K562 (cell line): ENCODE results near the gene ISYNA1. TPM values are rescaled to one million over a fixed set of nuclear protein-coding genes. Genes with fewer than 3 reads are reported as not detected.

Experiments
- AFF4 ChIP-seq: sonication (generic); formaldehyde crosslinking; IDR thresholded peaks from 2 replicates; pipeline ENCODE4 v1.8.0; 2023; ENCODE audit warnings: mild to moderate bottlenecking, missing genetic modification reagents
- ATF7 ChIP-seq: fragments of 450-650 bp; IDR thresholded peaks from 2 replicates; pipeline ENCODE4 v1.7.1; 2014; ENCODE audit warnings: mild to moderate bottlenecking, moderate library complexity
- BCOR ChIP-seq: fragments of 450-650 bp; IDR thresholded peaks from 2 replicates; pipeline ENCODE4 v1.6.1; 2016
- FOXA3 ChIP-seq, 2 experiments: fragments of 450-650 bp in 1 of 2; sonication (generic) in 1 of 2; formaldehyde crosslinking; IDR thresholded peaks in 1 of 2; conservative IDR thresholded peaks in 1 of 2; 2 replicates each; pipeline versions ENCODE4 v1.4.0 to v1.8.0; 2020 to 2022; ENCODE audit warnings: mild to moderate bottlenecking in 2 of 2, missing genetic modification reagents in 1 of 2
- KAT7 ChIP-seq: sonication (generic); formaldehyde crosslinking; IDR thresholded peaks from 2 replicates; pipeline ENCODE4 v1.8.0; 2022; ENCODE audit warnings: missing genetic modification reagents, mild to moderate bottlenecking, borderline replicate concordance
- RBBP5 ChIP-seq: fragments of 200-600 bp; sonication (generic); IDR thresholded peaks from 2 replicates; pipeline ENCODE4 v1.6.1; 2012; ENCODE audit warnings: borderline replicate concordance, mild to moderate bottlenecking, low read length, control low read depth, inconsistent platforms; ENCODE audit not compliant: insufficient read depth, poor library complexity, severe bottlenecking
- RBM15 ChIP-seq: fragments of 200-400 bp; formaldehyde crosslinking; IDR thresholded peaks from 2 replicates; pipeline ENCODE4 v1.6.1; 2018; ENCODE audit warnings: mild to moderate bottlenecking, low read length, moderate library complexity; ENCODE audit not compliant: insufficient read depth
- RBM25 ChIP-seq: fragments of 200-400 bp; formaldehyde crosslinking; IDR thresholded peaks from 2 replicates; pipeline ENCODE4 v1.6.1; 2018; ENCODE audit warnings: low read length, low read depth, moderate library complexity; ENCODE audit not compliant: severe bottlenecking
- SMAD4 ChIP-seq: fragments of 250-450 bp; sonication (Bioruptor Pico); conservative IDR thresholded peaks from 2 replicates; pipeline ENCODE4 v1.8.0; 2021; ENCODE audit warnings: inconsistent platforms, mild to moderate bottlenecking, moderate library complexity
- SP1 ChIP-seq: sonication (generic); formaldehyde crosslinking; IDR thresholded peaks from 2 replicates; pipeline ENCODE4 v1.8.1; 2022; ENCODE audit warnings: mild to moderate bottlenecking, missing genetic modification reagents
- VEZF1 ChIP-seq: fragments of 200-800 bp; sonication (Bioruptor generic); IDR thresholded peaks from 2 replicates; pipeline ENCODE4 v1.6.1; 2017; ENCODE audit warnings: missing genetic modification characterization, missing compliant biosample characterization
- ZFPM2 ChIP-seq: fragments of 250-450 bp; sonication (Bioruptor Pico); IDR thresholded peaks from 2 replicates; pipeline ENCODE4 v1.5.1; 2022; ENCODE audit warnings: mild to moderate bottlenecking
- polyA plus RNA-seq, 8 experiments: library from polyadenylated mRNA; depleted of rRNA in 4 of 8; stranded (reverse) in 5 of 8; unstranded in 3 of 8; fragments of >200 nt; fragmentation: Nextera tagmentation in 2 of 8; fragmentation: Illumina TruSeq in 1 of 8; extraction: Ambion mirVana in 2 of 8; extraction: Trizol in 1 of 8; gene quantifications; 2 replicates each; pipeline versions ENCODE4 v1.2.1 to v1.2.3, GENCODE V29; 2011 to 2014; ENCODE audit warnings: inconsistent platforms in 1 of 8, missing spikeins in 1 of 8
- total RNA-seq, 7 experiments: library from RNA; depleted of rRNA in 6 of 7; stranded (reverse); fragments of >200 nt in 6 of 7; fragmentation: Illumina TruSeq in 2 of 7; extraction: Trizol in 2 of 7; gene quantifications; 2 replicates each; pipeline versions ENCODE4 v1.2.1 to v1.2.3, GENCODE V29; 2011 to 2021; ENCODE audit warnings: low replicate concordance in 1 of 7

The ISYNA1 gene
- total and polyA plus RNA-seq, 9 of the 15 experiments (the other 6 are each of a cell fraction or from before 2014, with no cell fraction given): 21.8 to 460 (median 93.2) TPM

DNA sequence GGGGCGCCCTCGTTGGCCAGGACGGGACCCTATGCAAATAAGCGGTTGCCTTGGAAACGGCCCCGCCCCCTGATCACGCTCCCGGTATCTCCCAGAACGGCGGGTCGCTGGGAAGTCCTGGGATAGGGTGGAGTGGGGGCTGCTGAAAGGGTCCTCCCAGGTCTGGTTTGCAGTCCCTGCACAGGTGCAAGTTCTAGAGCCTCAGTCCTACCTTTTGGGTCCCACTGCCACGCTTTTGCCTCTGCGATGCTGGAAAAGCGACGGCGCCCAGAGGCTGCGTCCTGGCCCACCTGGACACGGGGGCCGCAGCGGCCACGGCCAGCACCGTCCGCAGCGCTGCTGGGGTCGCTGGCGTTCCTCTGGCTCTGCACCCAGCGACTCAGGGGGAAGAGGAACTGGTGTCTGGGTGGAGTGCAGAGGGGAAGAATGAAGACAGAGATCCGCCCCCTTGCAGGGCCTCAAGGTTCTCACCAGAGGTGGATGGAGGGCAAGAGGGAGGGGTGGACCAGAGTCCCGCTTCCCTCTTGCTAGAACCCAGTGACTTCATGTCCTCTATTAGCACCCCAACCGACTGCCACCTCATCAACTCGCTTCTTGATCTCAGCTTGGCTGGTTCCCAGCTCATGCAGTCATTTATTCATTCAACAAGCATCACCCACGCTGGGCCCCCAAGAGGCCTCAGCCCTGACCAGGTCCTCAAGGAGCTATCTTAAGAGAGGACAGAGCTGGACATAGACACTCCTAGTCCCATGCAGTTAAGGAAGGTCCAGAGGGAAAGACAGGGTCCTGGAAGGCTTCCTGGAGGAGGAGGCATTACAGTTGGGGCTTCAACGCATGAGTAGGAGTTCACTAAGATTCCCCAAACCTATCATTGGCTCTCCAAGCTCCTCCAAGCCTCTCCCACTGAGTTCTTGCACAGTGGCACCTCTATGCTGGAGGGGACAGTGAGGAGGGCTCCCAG is 40.4 kb downstream of the ISYNA1 start, which contains the start of gene LRRC25 (continued):
- TF ChIP-seq AFF4 (CRISPR knock-in tag) (no peak), ATF7 (0 out of 2 replicates have a peak, but pooled peaks have one; percentile 20), KAT7 (CRISPR knock-in tag) (no peak), ZFPM2 (CRISPR knock-in tag) (no peak), RBM25 (peak; percentile 81), FOXA3 (CRISPR knock-in tag; conservative IDR thresholded peaks at IDR 0.05 in 1 of 2, IDR thresholded peaks at IDR 0.05 in 1 of 2) (peak; percentile 40 to 85; a peak in 3 of 4 replicates), BCOR (peak; percentile 91), RBBP5 (peak; percentile 77), VEZF1 (CRISPR knock-in tag) (peak; percentile 11; the same call in 1 of the 2 replicates), SMAD4 (CRISPR knock-in tag) (0 out of 2 replicates have a peak, but pooled peaks have one; percentile 23), RBM15 (no peak), SP1 (CRISPR knock-in tag) (peak; percentile 65)
